GOT3 (cell line): ENCODE measurements around the gene SCN8A.

Experiments used
- DNase-seq: peaks from one replicate; lab custom pipeline; 2025; ENCODE audit warnings: mixed read lengths; lab: John Stamatoyannopoulos, UW

Gene SCN8A

DNA sequence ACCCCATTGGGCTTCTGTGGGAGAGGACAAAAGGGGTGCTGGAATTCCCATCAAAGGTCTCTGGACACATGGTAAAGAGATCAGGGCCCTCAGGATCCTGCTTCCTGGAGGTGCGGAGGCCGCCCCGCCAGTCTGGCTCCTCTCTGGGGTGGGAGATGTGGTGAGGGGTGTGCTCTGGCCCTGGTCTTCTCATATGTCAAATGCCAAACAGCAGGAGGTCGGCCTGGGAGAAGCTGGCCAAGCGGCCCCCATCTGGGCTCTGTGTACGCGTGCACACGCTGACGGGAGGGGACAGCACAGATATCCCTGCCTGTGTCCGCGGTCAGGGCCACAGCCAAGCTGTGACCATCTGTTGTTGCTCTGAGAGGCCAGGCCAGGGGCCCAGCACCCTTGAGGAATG is 243.4 kb downstream of the SCN8A start:
- DNase-seq, result no peak

DNA sequence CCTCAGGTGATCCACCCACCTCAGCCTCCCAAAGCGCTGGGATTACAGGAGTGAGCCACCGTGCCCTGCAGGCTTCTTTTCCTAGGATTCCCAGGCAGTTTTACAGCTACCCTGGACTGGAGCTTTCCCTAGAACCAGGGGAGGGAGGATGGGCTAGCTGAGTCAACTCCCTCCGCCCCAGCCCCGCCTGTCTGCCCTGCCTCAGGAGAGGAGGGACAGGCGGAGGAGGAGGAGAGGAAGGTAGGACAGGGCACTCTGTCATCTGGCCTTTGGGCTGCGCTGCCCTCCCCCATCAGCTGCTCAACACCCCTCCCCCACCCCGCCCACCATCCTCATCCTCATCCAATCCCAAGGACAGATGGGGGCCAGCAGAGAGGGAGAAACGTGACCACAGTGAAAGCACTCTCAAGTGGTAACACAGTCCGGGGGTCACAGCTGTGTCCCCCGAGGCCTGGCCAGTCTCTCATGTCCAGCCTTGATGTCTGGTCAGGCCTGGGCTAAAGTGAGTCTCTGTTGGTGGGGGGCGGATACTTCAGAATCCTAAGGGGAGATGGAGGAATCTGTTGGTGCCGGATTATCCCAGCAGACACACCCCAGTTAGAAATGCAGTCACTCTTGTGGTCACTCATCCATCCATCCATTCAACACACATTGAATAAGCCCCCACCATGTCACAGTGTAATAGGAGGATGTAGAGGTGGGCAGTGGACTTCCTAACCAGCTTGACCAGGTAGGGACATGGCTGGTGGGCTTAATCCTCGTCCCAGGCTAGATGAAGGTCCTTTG is 245.2 kb downstream of the SCN8A start:
- no peak for DNase-seq

DNA sequence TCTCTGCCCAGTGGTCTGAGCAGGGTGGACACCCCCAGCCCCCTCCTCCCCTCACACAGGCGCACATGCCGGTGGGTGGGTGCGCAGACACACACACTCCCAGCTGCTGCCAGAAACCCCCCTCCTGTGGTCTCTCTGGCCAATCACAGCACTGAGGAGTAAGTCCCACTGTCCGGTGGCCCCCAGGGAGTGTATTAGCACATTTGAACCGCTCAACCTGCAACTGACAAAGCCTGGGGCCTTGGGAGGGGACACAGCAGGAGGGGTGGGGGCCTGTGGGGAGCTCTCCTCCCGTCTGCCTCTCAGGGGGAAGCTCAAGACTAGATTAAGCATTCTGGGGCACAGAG is 245.8 kb downstream of the SCN8A start:
- DNase-seq, result no peak

DNA sequence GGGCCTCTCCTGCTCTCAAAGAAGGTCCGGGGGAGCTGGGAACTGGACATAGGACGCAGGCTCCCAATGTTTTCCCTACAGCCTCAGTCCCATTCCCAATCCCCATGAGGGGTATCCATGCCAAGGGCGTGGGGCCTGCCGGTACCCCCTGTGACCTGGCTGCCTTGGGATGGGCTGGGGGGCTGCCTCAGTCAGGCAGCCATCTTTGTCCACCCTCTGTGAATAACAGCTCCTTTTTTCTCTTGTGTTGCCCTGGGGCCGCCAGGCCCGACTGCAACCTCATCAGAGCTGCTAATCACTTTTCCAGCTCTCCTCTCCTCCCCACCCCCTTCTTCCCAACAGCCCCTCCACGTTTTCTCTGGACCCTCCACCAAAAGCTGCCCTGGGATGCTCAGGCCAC is 246.3 kb downstream of the SCN8A start:
- no peak for DNase-seq

DNA sequence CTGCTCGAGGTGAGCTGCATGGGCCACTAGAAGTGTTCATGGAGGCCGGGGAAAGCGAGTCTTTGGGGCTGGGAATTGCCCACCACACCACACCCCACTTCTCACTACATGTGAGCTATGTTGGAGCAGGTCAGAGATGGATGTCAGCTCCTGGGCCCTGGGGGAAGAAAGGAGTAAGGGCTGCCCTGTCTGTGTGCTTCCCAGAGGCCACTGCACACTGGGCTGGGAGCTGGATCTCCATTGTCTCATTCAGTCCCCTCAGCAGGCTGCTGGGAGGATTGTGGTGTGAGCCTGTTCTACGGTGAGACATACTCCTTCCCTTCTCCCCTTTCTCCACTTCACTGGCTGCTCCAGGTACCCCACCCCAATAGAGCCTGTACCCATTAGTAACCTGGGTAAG is 247.0 kb downstream of the SCN8A start:
- no peak for DNase-seq

DNA sequence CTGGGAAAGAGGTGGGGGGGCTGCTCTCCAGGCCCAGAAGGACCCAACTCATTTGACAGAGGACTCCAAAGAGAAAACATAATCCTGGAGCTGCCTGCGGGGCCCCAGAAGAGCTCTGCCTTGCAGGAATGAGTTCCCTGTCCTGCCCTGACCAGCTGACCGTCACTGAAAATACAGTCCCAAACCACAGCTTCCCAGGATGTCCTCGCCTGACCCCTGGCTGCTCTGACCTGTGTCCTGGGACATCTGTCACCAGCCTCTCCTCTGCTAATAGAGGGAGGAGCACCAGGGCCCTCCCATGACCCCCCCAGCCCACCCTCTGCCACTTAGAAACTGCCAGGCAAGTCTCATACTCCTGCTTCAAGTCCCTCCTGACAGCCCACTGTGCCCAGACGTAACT is 247.7 kb downstream of the SCN8A start:
- DNase-seq, result no peak

DNA sequence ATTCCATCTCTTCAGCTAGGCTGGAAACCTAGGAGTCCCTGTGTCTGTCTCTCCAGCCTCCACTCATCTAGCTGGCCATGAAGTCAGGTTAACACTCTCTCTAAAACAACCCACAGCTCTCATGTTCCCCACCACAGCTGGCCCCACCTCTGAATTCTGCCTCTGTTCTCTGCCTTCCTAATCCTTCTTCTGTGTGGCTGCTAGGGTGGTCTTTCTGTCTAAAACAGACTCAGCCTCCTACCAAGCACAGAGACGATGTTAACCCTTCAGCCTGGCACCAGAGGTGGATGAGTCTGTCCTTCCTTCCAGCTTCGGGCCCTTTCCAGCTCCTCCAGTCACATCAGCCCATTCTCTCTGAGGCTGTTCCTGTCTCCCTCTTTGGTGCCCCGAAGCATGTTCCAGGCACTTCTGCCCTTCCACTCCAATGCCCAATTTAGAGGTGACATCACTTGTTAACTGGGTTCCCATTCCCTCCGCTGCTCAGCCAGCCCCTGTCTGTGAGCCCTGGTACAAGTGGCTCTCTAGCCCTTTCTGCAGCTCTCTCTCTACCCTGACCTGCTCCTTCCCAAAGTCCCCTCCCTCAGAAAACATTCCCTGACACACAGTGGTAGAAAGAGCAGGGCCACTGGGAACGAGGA is 248.4 kb downstream of the SCN8A start:
- no peak for DNase-seq

DNA sequence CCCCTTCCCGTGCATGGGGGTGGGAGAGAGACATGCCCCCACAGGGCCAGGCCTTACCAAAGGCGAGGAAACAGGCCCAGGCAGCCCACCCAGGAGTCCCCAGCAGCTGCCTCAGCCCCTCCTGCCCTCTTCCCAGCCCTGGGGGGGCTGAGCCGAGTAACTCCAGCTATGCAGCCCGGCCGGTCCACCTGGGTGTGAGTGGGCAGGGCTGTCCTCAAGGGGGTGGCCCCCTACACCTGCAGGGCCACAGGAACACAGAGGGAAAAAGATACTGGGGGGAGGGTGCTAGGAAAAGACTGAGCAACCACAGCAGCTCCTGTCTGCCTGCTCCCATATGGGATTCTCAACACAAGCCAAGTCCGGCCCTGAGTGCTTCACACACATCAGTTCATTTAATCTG is 249.9 kb downstream of the SCN8A start:
- no peak for DNase-seq

DNA sequence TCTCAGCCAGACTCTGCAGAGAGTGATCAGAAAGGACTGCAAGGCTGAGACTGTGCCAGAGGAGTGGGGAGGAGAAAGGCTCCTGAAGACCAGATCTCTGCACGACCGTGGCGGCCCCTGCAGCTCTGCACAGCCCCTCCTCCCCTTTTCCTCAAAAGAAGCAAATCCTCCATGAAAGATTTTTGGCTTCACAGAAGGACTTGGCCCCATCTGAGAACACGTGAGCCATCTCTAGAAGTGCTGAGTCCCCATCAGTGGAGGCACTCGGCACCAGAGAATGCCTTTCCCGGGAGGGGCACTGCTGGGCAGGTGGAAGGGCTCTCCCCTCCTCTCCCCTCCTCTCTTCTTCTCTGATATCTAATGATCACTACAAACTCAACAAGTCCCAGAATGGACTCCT is 250.7 kb downstream of the SCN8A start:
- DNase-seq, result no peak

DNA sequence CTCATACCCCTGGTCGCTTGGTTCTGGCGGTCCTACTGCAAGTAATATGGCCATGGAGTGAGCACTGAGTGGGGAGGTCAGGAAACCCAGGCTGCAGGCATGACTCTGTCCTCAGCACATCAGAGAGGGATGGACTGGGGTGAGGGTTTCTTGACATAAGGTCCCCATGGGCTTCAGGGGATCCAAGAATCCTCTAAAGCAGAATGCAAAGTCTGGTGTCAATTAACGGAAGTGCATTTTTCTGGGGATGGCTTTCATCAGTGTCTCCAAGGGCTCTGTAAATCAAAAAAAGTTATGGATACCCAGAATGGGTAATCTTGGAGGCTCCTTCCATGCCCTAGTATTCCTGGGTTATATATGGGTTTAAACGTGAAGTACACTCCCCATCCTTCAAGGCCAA is 253.8 kb downstream of the SCN8A start:
- no peak for DNase-seq

DNA sequence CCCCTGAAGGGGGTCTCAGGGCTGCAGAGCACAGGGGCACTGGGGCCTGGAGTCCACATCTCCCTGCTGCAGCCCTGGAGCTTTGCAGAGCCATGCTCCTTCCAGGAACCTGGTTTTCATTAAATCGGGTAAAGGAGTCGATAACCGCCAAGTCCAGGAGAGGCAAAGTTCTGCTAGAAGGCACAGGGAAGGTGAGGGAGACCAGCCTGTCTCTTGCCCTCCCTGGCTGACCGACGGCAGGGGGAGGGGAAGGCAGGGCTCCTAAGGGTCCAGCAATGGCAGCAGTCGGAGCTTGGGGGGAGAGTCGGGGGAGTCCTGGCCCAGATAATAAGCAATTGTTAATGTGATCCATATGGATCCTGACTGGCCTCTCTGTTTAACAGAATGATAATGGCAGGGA is 254.4 kb downstream of the SCN8A start:
- DNase-seq, result no peak

DNA sequence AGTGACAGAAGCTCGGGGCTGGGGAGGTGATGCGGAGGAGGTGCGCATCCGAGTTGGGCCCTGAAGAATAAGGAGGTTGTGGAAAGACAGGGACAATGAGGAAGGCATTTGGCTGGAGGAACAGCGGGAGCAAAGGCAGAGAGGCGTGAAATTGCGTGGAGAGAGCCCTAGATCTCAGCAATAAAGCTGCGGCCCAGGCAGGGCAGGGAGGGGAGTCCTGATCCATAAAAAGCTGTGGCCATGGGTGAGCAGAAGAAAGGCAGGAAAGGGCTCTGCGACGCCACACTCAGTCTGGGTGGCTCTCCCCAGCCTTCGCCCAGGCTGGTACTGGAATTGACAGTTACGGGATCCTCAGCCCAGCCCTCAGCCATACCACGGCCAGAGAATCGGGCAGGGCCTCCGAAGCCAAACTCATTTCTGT is 255.2 kb downstream of the SCN8A start:
- DNase-seq, result no peak

DNA sequence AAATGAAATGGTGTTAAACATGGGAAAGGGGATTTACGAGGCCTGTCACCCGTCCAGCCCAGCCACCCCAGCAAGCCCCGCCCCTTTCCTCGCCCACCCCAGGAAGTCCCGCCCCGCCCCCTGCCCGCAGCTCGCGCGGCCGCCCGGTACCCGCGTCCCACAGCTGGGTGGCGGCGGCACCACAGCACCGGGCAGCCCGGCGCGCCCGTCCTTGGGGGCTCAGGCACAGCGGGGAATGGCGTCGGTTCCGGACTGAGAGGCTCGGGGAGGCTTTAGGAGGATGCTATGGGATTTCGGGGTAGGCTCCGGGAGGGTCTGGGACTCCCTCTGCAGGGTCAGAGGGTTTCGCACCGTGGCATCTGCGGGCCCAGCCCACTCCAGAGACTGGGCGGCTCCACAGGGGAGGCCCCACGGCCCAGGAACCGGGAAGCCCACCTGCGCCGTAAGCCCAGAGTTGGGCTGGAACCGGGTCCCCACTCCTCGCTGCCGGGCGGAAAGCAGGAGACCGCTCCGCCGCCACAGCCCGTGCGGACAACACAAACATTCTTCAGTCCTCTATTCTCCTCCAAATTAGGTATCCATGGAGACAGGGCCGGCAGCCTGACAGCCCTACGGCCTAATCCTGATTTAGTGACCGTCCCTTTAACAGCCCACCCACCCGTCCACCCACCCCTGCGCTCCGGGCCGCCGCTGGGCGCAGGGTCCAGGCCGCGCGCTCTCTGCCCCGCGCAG is 256.0 kb downstream of the SCN8A start:
- no peak for DNase-seq

DNA sequence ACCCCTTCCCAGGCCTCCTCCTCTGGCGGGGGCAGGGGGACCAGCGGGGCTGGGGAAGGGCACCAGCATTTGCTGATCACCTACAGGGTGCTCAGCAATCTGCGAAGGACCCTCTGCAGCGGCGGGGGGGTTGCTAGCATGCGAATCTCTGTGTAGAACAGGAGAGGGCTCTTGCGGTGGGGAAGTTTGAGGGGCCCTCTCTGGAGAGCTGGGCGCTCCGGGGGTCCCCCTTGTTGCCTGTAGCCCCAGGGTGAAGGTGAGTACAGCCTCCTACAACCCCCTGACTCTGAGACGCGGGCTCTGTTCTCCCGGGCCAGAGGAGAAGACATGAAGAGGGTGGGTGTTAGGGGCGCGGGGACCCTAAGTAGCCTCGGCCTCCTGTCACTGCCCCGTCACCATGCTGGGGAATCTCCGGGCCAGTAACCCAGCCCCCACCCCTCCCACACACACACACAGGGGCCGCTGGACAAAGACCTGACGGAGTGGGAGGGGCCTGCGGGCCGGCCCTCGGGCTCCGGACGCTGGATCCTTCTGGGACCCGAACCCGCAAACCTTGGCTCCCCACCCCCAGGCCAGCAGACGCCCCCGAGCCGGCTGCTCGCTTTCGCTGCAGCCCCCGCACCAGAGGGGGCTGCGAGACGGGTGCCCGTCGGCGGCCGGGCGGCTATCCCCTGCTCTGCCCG is 256.8 kb downstream of the SCN8A start:
- no peak for DNase-seq

DNA sequence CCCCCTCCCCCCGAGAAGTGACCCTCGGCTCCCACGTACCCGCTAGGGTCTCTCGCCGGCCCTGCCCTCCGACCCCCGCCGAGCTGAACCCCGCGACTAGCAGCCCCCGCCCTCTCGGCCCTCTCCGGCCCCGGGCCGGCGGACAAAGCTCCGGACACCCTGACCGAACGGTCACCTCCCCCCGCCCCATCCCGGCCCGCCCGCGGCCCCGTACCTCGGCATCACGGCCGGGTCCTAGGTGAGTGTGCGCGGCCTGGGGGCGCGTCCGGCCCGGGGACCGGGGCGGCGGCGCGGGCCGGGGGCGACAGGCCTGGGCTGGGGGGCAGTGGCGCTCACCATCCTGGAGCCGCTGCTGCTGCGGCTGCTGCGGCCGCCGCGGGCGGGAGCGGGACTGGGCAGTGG is 257.3 kb downstream of the SCN8A start, which contains the start of gene FIGNL2:
Gene FIGNL2 (minus strand): TSS at position 393 of the 402 bp plus-strand sequence. CDS start 26,305 bp downstream, outside the sequence.
- DNase-seq, result no peak

DNA sequence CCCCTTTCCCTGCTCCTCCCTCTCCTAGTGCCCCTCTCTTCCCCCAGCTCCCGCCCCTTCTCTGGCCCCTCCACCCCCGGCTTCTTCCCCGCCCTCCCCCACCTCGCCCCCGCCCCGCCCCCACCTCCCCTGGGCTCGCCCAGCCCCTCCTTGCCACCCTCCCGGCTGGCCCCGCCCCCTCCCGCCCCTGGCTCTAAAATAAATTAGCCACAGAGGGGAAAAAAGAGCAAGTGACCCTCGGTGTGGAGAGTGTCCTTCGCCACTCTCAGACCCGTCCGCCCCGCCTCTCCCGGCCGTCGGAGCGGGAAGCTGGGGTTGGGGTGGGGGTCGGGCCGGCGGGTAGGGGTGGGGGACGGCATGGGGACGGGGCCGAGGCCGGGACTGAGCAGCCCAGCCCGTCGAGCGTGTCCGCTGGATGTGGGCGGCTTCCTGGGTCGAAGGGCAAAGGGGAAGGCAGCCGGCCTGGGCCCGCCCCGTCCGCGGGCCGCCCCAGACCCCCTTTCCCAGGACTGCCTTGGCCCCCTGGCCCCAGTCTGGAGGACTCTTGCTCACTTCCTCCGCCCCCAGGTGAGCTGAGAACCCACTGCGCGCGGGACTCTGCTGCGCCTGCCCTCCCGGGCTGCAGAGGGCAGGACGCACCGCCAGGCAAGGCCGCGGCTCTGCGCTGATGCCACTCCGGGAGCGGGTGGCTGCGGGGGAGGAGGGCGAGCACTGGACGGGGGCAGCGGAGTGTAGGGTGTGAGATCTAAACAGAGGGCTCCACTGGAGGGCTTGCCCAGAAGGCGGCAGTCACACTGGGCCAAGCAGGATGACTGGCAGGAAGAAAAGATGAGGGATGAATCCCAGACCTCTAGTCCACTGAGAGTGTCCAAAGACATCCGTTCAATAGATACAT is 258.1 kb downstream of the SCN8A start:
- no peak for DNase-seq

DNA sequence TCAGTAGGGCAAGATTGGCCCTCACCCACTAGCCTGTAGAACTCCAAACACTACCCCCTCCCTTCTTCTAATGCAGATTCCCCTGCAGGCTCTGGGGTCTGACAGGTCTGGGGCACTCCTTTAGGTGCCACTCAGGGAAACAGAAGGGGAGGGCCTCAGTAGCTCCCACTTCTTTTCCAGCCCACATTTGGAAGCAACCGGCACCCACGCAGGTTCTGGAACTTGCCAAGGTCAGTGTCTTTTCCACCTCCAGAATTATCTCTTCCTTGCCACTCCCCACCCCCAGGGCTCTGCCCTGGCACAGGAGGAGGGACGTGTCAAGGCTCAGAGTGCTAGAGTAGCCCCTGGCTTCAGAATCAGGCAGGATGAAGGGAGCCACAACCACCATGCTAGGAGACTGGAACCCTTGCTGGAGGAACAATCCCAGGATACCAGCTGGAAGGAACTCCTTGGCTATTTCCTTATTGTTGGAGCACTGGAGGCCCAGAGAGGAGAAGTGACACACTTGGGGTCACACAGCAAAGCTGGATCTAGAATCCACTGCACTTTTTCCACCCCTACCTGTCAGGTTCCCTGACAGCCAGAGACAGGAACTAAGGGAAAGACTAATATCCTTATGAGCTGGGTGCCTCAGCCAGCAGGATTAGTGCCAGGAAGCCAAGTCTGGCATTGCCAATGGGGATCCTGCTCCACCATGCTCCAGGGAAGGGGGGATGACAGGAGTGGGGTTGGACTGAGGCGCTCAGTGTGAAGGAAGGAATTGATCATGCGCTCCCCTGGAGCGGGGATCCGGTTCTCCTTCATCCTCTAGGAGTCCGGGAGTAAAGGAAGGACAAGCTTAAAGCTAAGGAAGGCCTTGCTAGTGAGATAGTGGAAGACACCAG is 259.3 kb downstream of the SCN8A start:
- no peak for DNase-seq

DNA sequence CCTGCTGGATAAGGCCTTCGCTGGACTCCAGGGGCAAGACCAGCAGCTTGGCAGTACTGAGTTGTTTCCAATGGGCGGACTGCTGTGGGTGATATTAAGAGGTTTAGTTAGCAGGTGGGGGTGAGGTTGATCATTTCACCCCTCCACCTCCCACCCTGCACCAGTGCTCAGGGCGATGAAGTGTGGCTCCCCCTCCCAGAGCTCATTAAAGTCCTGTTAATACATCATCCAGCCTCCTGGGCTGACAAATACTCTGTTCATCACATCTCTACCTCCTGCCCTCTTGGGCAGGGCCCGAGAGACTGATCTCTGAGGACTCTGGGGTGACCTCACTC is 259.9 kb downstream of the SCN8A start:
- no peak for DNase-seq

DNA sequence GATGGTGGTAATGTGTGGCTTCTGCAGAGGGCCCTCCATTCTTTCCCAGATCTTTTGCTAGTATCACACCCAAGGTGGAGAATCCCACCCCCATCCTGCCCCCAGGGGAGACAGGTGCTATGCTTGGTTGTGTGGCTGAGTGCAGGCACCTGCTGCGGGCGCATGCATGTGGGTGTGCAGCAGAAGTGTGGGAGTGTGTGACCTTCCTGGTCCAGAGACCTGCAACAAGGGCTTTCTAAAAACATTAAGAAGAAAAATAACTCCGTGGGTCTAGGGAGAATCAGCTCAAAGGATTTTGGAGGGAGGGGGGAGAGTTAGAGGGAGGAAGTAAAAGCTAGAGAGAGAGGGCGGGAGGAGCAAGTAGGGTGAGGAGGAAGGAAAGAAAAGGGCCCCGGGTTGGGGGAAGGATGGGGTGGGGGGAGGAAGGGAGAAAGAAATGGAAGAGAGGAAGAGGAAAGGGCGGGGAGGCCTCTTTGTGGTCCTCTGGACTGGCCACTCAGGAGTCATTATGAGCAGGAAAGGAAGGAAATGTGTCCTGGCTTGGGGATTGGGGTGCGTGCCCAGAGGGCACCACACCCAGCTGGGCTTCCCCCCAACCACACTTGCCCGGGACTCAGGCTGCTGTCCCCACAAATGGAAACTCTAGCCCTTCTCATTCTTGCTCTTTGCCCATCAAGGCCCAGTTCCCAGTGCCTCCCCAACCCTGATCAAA is 260.5 kb downstream of the SCN8A start:
- no peak for DNase-seq
